NB4 (cell line): ENCODE measurements around the gene TOR2A.

Source experiments
- CTCF ChIP-seq: IDR thresholded peaks from one replicate; pipeline ENCODE4 v1.5.1; 2012; ENCODE audit warnings: low read depth, low read length
- POLR2A ChIP-seq: IDR thresholded peaks from 2 replicates; pipeline ENCODE4 v1.6.1; 2011; ENCODE audit warnings: mild to moderate bottlenecking; ENCODE audit not compliant: insufficient read length; ENCODE audit errors: extremely low read depth

GRCh38 chr9:127762111-127762676 is 27.1 kb upstream of the TOR2A start:
- TF ChIP-seq POLR2A = no peak
- no peak for TF ChIP-seq CTCF
